ENCODE results near the gene NPC1.
"Not testable (repeated sequence)": the region's sequence is repeated elsewhere in the genome, so short reads cannot be mapped to it uniquely, and the experiment has no call there.

Gene NPC1

DNA sequence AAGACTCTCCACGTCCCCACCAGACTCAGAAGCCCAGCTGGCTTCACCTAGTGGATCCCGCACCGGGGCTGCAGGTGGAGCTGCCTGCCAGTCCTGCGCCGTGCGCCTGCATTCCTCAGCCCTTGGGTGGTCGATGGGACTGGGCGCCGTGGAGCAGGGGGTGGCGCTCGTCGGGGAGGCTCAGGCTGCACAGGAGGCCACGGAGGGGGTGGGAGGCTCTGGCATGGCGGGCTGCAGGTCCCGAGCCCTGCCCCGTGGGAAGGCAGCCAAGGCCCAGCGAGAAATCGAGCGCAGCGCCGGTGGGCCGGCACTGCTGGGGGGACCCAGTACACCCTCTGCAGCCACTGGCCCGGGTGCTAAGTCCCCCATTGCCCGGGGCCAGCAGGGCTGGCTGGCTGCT, 8.8 kb downstream of the NPC1 start:
- not testable (repeated sequence) for DNase-seq (ENCODE audit: extremely low read depth in 1 of 2, low read depth in 1 of 2)

DNA sequence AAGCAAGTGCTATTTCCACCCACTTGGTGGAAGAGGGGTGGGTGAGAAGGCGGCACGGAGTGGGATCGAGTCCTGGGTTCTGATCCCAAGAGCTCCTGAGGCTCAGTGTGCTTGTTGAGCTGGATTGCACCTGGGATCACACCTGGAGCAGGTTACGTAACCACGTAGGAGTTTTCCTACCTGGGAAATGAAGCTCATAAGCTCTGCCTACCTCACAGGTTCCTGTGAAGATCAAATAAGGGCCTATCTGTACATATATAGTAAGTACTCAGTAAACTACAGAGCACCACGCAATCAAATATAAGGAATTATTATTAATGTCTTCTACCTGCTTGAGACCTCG, 11.0 kb downstream of the NPC1 start:
- no peak for DNase-seq (ENCODE audit: extremely low read depth in 1 of 2, low read depth in 1 of 2)

DNA sequence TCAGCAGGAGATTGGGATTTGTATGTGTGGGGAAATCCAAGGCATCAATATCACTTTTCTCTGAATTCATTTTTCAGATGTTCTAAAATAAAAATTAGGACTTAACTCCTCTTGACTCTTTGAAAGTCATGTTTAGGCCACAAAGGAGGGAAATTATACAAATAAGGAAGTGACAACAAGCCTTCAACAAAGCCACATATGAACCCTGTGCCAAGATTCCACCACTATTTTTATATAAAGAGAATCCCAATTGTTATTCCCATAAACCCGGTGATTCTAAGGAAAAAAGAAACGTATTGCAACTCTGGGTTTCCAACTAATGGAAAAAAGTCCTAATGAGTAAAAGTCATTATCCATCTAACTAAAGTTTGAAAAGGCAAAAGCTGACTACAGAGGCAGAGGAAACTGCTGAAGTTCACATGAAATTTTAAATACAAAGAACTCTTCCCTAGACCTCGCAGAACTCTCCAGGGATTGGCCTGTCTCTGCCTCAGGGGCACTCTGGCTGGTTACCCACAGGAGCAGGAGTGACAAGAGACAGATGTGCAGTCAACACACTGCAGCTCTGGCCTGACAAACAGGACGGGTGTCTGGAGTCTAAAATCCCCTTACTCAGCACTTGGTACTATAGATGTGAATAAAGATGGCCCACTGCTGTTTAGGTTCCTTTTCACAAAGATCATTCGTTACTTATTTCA, 11.5 kb downstream of the NPC1 start:
- DNase-seq (ENCODE audit: extremely low read depth in 1 of 2, low read depth in 1 of 2) = no peak

DNA sequence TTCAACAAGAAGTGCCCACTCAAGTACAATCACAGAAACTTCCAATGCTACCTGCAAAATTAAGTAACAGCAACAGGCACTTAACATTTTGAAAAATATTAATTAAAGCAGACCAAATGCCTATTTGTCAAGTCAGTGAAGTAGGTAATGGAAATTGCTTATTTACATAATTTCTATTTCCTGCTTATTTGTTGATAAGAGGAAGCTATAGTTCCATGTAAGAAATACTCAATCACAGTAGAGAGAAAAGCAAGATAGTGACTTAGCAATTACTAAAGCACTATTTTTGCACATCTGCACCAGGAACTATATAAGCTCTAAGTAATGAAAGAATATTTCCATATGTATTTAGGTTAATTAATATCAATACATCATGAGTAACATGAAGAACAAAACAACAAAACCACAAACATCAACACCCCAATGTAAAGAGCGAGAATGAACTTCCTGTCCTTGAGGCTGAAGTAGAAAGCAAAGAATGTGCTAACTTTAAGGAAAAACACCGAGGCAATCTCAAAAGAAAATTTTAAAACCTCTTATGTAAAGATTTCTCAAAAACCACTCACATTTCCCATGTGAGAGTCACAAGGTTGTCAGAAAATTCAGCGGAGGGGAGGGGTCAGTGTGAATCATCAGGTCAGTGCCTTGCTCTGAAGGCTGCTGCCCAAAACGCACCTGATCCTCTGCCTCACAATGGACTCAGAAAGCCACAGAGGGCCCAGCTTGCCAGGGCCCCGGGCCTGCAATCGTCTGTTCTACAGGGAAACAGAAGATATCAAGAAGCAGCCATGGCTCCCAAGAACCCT, 12.5 kb downstream of the NPC1 start:
- peak in 1 of 2 donors; percentile 33 for DNase-seq (ENCODE audit: extremely low read depth in 1 of 2, low read depth in 1 of 2)

DNA sequence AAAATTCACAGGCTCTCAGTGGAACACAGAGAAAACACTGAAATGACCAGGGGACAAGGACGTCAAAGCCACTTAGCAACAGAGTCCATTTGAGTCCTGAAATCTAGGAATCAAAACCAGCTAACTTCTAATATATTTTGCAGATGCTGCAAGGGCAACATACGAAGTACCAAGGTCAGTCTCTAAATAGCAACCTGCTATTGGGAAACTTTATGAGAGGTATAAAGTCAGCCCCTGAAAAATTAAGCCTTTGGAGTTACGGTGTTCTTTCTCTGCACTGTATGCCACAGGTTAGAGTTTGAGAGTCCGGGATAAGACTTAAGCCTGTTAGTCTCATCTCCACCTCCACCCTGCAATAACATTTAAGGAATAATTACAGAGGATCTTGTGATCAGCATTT, 13.3 kb downstream of the NPC1 start:
- DNase-seq (ENCODE audit: extremely low read depth in 1 of 2, low read depth in 1 of 2) = no peak

DNA sequence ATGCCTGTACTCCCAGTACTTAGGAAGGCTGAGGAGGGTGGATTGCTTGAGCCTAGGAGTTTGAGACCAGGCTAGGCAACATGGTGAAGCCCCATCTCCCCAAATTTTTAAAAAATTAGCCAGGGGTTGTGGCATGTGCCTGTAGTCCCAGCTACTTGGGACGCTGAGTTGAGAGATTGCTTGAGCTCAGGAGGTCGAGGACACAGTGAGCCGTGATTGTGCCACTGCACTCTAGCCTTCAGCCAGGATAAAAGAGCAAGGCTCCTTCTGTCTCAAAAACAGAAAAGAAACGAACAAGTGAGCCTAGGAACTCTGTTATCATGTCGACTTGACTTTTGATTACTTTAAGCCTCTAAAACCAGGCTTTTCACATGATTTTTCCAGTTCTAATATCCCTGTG, 13.7 kb downstream of the NPC1 start:
- no peak for DNase-seq (ENCODE audit: extremely low read depth in 1 of 2, low read depth in 1 of 2)

DNA sequence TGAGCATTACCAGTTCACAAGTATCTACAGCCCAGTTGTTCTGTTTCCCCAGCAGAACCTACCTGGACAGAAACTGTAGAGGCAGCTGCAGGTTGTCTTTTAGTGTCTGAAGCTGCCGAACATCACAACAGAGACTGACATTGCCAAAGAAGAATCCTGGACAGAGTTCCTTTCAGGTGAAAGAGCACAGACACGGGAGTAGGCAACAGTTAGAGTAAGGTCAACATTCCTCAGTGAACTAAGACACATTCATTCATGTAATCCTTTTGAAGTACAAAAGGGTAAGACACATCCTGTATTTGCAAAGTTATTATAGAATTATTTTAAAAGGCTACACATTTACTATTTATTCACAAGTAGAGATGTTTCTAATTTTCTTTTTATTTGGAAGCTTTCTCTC, 14.3 kb downstream of the NPC1 start:
- DNase-seq (ENCODE audit: extremely low read depth in 1 of 2, low read depth in 1 of 2) = no peak

DNA sequence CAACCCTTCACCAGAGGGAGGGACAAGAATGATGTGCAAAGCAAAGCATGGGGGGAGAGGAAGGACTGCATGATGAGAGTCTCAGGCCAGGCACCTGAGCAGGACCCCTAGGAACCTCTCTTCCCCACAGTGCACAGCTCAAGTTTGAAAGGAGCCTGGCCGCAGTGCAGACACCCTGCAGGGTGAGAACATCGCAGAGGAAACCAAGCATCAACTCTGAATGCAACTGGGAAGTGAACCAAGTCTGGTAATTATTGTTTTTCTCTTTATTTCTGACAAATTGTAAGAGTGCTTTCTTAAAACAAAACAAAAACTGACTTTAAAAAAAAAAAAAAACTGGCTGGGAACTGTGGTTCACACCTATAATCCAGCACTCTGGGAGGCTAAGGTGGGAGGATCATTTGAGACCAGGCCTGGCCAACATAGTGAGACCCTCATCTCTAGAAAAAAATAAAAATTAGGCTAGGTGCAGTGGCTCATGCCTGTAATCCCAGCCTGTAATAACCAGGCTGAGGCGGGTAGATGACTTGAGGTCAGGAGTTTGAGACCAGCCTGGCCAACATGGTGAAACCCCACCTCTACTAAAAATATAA, 15.3 kb downstream of the NPC1 start:
- no peak for DNase-seq (ENCODE audit: extremely low read depth in 1 of 2, low read depth in 1 of 2)

DNA sequence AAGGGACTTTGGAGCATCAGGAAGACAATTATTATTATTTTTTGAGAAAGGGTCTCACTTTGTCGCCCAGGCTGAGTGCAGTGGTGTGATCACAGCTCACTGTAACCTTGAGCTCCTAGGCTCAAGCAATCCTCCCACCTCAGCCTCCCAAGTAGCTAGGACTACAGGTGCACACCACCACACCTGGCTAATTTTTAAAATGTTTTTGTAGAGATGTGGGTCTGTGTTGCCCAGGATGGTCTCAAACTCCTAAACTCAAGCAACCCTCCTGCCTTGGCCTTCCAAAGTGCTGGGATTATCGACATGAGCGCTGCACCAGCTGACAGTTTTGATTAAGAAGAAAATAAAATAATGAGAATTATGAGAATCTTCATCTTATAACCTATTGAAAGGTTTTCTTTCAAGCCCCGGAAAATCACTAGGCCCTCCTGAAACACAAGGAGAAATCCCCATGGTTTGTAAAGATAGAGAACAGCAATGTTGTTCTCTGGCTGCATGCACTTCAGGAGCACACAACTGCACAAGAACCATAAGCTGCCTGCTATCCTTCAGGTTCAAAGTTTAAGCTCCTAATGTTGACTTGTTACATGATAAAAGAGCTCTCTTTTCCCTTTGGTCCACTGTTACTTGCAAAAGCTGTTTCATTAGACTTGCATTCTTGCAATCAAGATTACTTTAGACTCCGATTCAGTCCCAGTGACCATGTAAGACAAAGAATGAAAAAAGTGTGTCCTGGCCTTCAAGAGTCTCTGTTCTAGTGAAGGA, 16.8 kb downstream of the NPC1 start:
- no peak for DNase-seq (ENCODE audit: extremely low read depth in 1 of 2, low read depth in 1 of 2)

DNA sequence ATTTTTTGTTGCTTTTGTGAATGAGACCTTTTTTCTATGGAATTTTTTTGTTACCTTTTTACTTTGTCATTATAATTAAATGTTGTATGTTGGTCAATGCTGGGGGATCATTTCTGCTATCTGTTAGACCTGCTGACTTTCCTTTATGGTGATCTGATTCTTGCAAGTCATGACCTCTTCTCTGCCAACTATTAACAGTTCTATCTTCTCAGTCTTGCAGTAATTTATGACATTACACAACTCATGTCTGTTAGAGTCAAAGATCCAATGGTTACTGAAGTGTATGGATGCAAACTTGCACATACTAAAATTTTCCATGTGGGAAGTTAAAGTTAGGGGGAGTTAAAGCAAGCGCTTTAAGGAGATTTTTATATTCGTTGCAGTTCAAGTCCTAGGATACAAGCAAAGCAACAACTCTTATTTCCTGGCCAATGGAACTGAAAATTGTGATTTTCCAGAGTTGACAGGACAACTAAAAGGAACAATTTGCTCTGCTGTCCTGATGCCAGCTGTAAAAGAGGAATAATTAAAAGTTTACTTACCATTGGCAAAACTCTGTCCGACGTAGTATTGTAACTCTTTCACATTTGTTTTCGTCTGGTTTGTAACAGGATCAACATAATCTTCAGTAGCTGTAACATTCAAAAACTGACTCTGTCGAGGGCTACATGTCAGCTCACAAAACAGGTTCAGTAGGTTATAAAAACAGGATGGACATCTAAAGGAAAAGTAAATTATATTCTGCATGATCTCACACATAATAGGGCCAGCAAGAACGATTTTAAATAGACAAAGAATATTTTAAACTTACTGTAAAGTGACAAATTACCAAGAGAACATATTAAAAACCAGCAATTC, 17.8 kb downstream of the NPC1 start:
- no peak for DNase-seq (ENCODE audit: extremely low read depth in 1 of 2, low read depth in 1 of 2)

DNA sequence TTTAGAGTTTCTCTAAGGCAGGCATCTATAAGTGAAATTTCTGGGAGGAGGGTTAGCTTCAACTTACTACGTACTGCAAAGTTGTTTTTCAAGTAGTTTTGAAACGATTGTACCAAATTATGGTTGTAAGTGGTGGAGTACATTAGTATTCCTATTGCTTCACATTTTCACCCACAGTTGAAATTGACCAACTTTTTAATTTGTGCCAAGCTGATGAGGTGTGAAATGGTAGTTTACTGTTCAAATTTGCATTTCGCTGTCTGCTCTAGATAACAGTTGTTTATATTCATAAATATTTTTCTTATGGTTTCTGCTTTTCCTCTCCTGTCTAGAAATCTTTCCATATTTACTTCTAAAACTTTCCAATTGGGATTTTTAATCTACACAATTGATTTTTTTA, 18.6 kb downstream of the NPC1 start:
- no peak for DNase-seq (ENCODE audit: extremely low read depth in 1 of 2, low read depth in 1 of 2)

DNA sequence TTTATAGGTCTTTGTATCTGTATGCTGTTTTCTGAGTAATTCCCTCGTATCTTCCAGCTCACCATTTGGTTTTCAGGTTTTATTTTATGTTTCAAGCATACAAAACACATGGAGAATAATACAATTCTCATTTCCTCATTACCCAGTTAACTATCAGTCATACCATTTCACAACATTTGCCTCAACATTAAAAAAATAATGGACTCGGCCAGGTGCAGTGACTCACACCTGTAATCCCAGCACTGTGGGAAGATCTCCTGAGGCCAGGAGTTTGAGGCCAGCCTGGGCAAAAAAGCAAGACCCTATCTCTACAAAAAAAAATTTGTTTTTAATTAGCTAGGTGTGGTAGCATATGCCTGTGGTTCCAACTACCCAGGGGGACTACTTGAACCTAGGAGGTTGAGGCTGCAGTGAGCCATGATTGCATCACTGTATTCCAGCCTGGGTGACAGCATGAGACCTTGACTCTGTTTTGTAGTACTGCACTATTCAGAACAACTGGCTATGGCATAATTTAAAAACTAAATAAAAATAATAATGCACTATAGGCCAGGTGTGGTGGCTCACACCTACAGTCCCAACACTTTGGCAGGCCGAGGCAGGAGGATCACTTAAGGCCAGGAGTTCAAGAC, 20.3 kb downstream of the NPC1 start:
- DNase-seq (ENCODE audit: extremely low read depth in 1 of 2, low read depth in 1 of 2) = no peak

DNA sequence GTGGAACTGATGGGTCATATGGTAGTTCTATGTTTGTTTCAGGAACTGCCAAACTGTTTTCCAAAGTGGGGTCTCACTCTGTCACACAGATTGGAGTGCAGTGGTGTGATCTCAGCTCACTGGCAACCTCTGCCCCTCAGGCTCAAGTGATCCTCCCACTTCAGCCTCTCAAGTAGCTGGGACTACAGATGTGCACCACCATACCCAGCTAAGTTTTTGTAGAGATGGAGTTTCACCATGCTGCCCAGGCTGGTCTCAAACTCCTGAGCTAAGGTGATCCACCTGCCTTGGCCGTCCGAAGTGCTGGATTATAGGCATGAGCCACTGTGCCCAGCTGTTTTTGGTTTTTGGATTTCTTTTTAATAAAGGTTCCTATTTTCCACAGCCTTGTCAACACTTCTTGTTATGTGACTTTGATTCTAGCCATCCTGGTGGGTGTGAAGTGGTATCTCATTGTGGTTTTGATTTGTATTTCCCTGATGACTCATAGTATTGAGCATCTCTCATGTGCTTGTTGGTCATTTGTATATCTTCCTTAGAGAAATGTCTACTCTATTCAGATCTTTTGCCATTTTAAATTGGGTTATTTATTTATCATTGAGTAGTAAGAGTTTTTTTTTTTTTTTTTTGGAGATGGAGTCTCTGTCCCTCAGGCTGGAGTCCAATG, 22.8 kb downstream of the NPC1 start:
- no peak for DNase-seq (ENCODE audit: extremely low read depth in 1 of 2, low read depth in 1 of 2)

DNA sequence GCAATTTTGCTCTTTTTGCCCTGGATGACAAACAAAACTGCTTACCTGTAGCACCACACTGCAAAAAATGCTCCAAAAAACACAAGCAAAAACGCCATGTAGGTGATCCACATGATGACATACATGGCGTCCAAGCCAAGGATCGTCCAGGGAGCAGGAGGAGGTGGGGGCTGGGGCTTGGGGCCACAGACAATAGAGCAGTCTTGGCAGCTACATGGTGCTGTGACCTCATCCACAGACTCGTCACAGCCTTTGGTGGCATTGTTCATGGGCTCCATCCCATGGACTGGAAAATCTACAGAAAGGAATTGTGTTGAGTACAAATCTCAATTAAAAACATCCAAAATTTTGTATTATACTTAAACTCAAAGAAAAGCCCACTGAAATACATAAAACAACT, 26.1 kb downstream of the NPC1 start:
- DNase-seq (ENCODE audit: extremely low read depth in 1 of 2, low read depth in 1 of 2) = no peak

DNA sequence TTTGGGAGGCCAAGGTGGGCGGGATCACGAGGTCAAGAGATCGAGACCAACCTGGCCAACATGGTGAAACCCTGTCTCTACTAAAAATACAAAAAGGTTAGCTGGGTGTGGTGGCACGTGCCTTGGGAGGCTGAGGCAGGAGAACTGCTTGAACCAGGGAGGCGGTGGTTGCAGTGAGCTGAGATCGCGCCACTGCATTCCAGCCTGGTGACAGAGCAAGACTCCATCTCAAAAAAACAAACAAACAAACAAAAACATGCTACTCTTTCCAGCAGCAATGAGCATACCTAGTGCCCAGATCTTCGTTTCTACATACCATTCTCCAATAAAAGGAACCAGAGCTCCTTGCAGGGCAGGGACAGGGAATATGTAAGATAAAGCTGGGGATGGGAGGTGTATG, 28.8 kb downstream of the NPC1 start:
- DNase-seq (ENCODE audit: extremely low read depth in 1 of 2, low read depth in 1 of 2) = not testable (repeated sequence)

DNA sequence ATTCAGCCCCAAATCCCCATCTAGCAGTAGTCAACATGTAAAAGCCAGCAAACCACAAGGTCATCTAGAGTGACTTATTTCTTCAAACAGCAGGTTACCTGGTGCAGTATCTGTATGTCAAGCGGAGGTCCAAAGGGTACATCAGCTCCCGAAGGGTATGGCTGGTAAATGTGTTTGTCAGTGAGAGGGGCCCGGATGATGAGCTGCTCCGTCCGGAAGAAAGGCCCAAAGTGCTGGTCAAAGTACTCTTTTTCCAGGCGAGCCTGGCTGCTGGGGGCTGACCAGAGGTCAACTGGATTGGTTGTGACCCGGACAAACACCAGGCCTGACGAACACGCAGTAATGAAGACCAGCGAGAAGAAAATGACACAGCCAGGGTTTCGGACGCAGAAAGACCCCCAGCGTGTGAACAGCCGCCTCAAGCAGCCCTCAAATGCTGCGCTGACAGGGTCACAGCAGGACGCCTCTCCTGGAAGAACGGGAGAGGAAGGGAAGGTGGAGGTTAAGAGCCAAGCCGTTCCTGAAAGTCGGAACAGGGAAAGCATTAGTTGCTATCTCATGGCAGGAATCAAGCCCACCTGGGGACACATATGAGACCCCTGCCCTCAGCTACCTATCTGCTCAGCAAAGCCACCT, 30.0 kb downstream of the NPC1 start:
- no peak for DNase-seq (ENCODE audit: extremely low read depth in 1 of 2, low read depth in 1 of 2)

DNA sequence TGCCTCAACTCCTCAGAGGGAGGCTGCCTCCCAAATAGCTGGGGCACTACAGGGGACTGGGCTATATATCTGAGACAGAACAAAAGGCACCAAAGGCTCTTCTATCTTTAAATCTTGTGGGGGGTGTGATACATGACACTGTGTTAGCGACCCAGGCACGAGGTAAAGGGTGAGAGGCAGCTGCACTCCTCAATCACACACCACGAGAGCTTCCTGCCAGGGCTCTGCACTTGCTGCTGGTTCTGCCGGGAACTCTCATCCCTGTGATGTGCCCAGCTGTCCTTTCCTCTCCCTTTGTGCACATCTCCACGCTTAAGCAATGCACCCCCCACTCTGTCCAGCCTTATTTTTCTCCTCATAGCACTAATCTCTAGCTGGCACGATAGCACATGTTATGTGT, 32.4 kb downstream of the NPC1 start:
- DNase-seq (ENCODE audit: extremely low read depth in 1 of 2, low read depth in 1 of 2) = no peak

DNA sequence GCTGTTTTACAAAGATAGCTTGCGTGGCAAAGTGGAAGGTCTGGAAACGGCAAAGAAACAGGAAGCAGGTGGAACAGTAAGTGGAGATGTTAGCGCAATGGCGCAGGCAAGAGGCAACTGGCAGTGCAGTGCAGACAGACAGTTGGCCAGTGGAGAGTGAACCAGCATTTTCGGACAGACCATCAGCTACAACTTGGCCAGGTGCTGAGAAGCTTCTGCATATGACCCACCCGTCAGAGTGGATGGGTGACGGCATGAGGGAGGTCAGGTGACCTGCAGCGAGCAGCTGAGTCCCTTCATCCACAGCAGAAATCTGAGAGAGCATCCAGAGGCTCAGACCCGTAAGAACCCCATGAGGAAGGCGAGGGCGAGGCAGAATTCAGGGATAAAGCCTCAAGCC, 33.8 kb downstream of the NPC1 start:
- no peak for DNase-seq (ENCODE audit: extremely low read depth in 1 of 2, low read depth in 1 of 2)

DNA sequence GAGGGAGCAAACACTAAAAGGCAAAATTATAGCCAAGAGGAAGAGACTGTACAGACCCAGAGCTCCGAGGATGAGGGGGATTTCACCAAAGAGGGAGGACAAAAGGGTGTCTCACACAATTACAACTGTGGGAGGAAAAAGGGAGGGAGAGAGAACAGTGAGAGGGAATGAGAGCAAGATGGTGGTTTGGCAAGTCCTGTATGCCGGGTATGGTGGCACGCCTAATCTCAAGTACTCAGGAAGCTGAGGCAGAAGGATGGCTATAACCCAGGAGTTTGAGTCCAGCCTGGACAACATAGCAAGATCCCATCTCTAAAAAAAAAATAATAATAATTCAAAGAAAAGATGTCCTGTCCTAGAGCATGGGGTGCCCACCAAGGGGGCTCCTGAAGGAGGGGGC, 34.3 kb downstream of the NPC1 start:
- DNase-seq (ENCODE audit: extremely low read depth in 1 of 2, low read depth in 1 of 2) = no peak

Measured in stimulated activated CD8-positive, alpha-beta memory T cell treated with anti-CD3 and anti-CD28 coated beads, Interleukin-7, amount 100 ng/mL, for 48 hours (primary cell).